ENCODE measurements around the gene MMAB. TPM values are rescaled to one million over a fixed set of nuclear protein-coding genes. Genes with fewer than 3 reads are reported as not detected.

MMAB gene
- total and polyA plus RNA-seq, 5 donors: 37.0 to 50.7 (median 43.4) TPM

- intact Hi-C loops (cut with DNase I): loop anchor here in 1 of 4 donors (10.0 kb wide), 1 partner anchor 58 kb away; no protein-coding TSS in a partner anchor
- H3K4me3 ChIP-seq (ENCODE audit: low read length): no peak overlapping the region
- ATAC-seq: no peak
- H3K4me1 ChIP-seq (ENCODE audit: control insufficient read depth, insufficient read depth, low read length): peaks cover 4% of the 10 kb centered on the region
- WGBS: 70% methylated on average over 3 of the region's 3 CpGs
- DNase-seq: no peak
- no peaks in the 10 kb centered on the region for H3K9me3 ChIP-seq (ENCODE audit: control insufficient read depth, low read length)
- H3K27me3 ChIP-seq (ENCODE audit: control insufficient read depth, insufficient read depth): no peaks in the 10 kb centered on the region
- no peak overlapping the region for H3K27ac ChIP-seq (ENCODE audit: low read length)
Measured at GRCh38 chr12:109572506-109572845, 828 bp downstream of the MMAB start.

- no peaks in the 10 kb centered on the region for H3K9me3 ChIP-seq (ENCODE audit: control insufficient read depth, low read length)
- DNase-seq: no peak
- H3K27ac ChIP-seq (ENCODE audit: low read length): no peak overlapping the region
- intact Hi-C loops (cut with DNase I): loop anchor here in 1 of 4 donors (10.0 kb wide), 1 partner anchor 57 kb away; no protein-coding TSS in a partner anchor
- no peak for ATAC-seq
- H3K4me1 ChIP-seq (ENCODE audit: control insufficient read depth, insufficient read depth, low read length): peaks cover 4% of the 10 kb centered on the region
- WGBS: 90% methylated on average over 5 of the region's 5 CpGs
- H3K4me3 ChIP-seq (ENCODE audit: low read length): no peak overlapping the region
- no peaks in the 10 kb centered on the region for H3K27me3 ChIP-seq (ENCODE audit: control insufficient read depth, insufficient read depth)
Measured at GRCh38 chr12:109571773-109572505, 1.4 kb downstream of the MMAB start.

- Histone ChIP-seq H3K9me3 (ENCODE audit: control insufficient read depth, low read length) (no peaks in the 10 kb centered on the region), H3K4me1 (ENCODE audit: control insufficient read depth, insufficient read depth, low read length) (no peaks in the 10 kb centered on the region), H3K27me3 (ENCODE audit: control insufficient read depth, insufficient read depth) (no peaks in the 10 kb centered on the region), H3K27ac (ENCODE audit: low read length) (no peak overlapping the region), H3K4me3 (ENCODE audit: low read length) (no peak overlapping the region)
- DNase-seq (no peak), ATAC-seq (no peak)
- intact Hi-C loops (cut with DNase I): no loop called here
- 87% methylated on average over 7 of the region's 7 CpGs for WGBS
Measured at GRCh38 chr12:109568486-109568885, 4.8 kb downstream of the MMAB start.

- WGBS: 79% methylated on average over 3 of the region's 3 CpGs
- Histone ChIP-seq H3K27ac (ENCODE audit: low read length) (no peak overlapping the region), H3K4me3 (ENCODE audit: low read length) (no peak overlapping the region), H3K27me3 (ENCODE audit: control insufficient read depth, insufficient read depth) (no peaks in the 10 kb centered on the region), H3K9me3 (ENCODE audit: control insufficient read depth, low read length) (no peaks in the 10 kb centered on the region), H3K4me1 (ENCODE audit: control insufficient read depth, insufficient read depth, low read length) (no peaks in the 10 kb centered on the region)
- intact Hi-C loops (cut with DNase I): no loop called here
- ATAC-seq (no peak), DNase-seq (no peak)
Measured at GRCh38 chr12:109567967-109568366, 5.3 kb downstream of the MMAB start.

- ATAC-seq: no peak
- Histone ChIP-seq H3K4me3 (ENCODE audit: low read length) (no peak overlapping the region), H3K27ac (ENCODE audit: low read length) (no peak overlapping the region), H3K27me3 (ENCODE audit: control insufficient read depth, insufficient read depth) (no peaks in the 10 kb centered on the region), H3K4me1 (ENCODE audit: control insufficient read depth, insufficient read depth, low read length) (no peaks in the 10 kb centered on the region), H3K9me3 (ENCODE audit: control insufficient read depth, low read length) (no peaks in the 10 kb centered on the region)
- 89% methylated on average over 10 of the region's 10 CpGs for WGBS
- intact Hi-C loops (cut with DNase I): no loop called here
- DNase-seq: peak in 1 of 3 donors; percentile 11
Measured at GRCh38 chr12:109567296-109567695, 6.0 kb downstream of the MMAB start.

- H3K4me1 ChIP-seq (ENCODE audit: control insufficient read depth, insufficient read depth, low read length): no peaks in the 10 kb centered on the region
- no peaks in the 10 kb centered on the region for H3K27me3 ChIP-seq (ENCODE audit: control insufficient read depth, insufficient read depth)
- DNase-seq: peak in 1 of 3 donors; percentile 16
- intact Hi-C loops (cut with DNase I): no loop called here
- 94% methylated on average over 8 of the region's 8 CpGs for WGBS
- no peak overlapping the region for H3K27ac ChIP-seq (ENCODE audit: low read length)
- no peak for ATAC-seq
- H3K9me3 ChIP-seq (ENCODE audit: control insufficient read depth, low read length): no peaks in the 10 kb centered on the region
- H3K4me3 ChIP-seq (ENCODE audit: low read length): no peak overlapping the region
Measured at GRCh38 chr12:109566424-109566823, 6.9 kb downstream of the MMAB start.

GRCh38 chr12:109563291-109564284 is 9.7 kb downstream of the MMAB start:
- no peaks in the 10 kb centered on the region for H3K27me3 ChIP-seq (ENCODE audit: control insufficient read depth, insufficient read depth)
- 69% methylated on average over 30 of the region's 30 CpGs for WGBS
- peak; percentile 46 to 84 (median 79) for DNase-seq
- no peak overlapping the region for H3K4me3 ChIP-seq (ENCODE audit: low read length)
- H3K27ac ChIP-seq (ENCODE audit: low read length): peak overlapping the region; percentile 6
- intact Hi-C loops (cut with DNase I): no loop called here
- ATAC-seq: peak; percentile 69 to 86
- no peaks in the 10 kb centered on the region for H3K4me1 ChIP-seq (ENCODE audit: control insufficient read depth, insufficient read depth, low read length)
- no peaks in the 10 kb centered on the region for H3K9me3 ChIP-seq (ENCODE audit: control insufficient read depth, low read length)

GRCh38 chr12:109562871-109563270 is 10.4 kb downstream of the MMAB start:
- Histone ChIP-seq H3K27me3 (ENCODE audit: control insufficient read depth, insufficient read depth) (no peaks in the 10 kb centered on the region), H3K27ac (ENCODE audit: low read length) (no peak overlapping the region), H3K4me3 (ENCODE audit: low read length) (no peak overlapping the region), H3K4me1 (ENCODE audit: control insufficient read depth, insufficient read depth, low read length) (no peaks in the 10 kb centered on the region), H3K9me3 (ENCODE audit: control insufficient read depth, low read length) (no peaks in the 10 kb centered on the region)
- DNase-seq (peak in 1 of 3 donors; percentile 40), ATAC-seq (no peak)
- intact Hi-C loops (cut with DNase I): no loop called here
- WGBS: 96% methylated on average over 4 of the region's 4 CpGs

GRCh38 chr12:109561711-109562030 is 11.6 kb downstream of the MMAB start:
- Histone ChIP-seq H3K4me1 (ENCODE audit: control insufficient read depth, insufficient read depth, low read length) (no peaks in the 10 kb centered on the region), H3K27ac (ENCODE audit: low read length) (no peak overlapping the region), H3K4me3 (ENCODE audit: low read length) (no peak overlapping the region), H3K9me3 (ENCODE audit: control insufficient read depth, low read length) (no peaks in the 10 kb centered on the region), H3K27me3 (ENCODE audit: control insufficient read depth, insufficient read depth) (no peaks in the 10 kb centered on the region)
- DNase-seq (no peak), ATAC-seq (no peak)
- WGBS: 95% methylated on average over 10 of the region's 10 CpGs
- intact Hi-C loops (cut with DNase I): no loop called here

GRCh38 chr12:109560867-109561710 is 12.2 kb downstream of the MMAB start:
- no peaks in the 10 kb centered on the region for H3K4me1 ChIP-seq (ENCODE audit: control insufficient read depth, insufficient read depth, low read length)
- H3K27ac ChIP-seq (ENCODE audit: low read length): no peak overlapping the region
- DNase-seq (peak in 1 of 3 donors; percentile 51), ATAC-seq (no peak)
- H3K9me3 ChIP-seq (ENCODE audit: control insufficient read depth, low read length): no peaks in the 10 kb centered on the region
- H3K4me3 ChIP-seq (ENCODE audit: low read length): no peak overlapping the region
- WGBS: 86% methylated on average over 30 of the region's 30 CpGs
- intact Hi-C loops (cut with DNase I): no loop called here
- no peaks in the 10 kb centered on the region for H3K27me3 ChIP-seq (ENCODE audit: control insufficient read depth, insufficient read depth)

Measured in right cardiac atrium (tissue), 5 donors.